ENCODE data around the gene FCRL6. TPM values are rescaled to one million over a fixed set of nuclear protein-coding genes. Genes with fewer than 3 reads are reported as not detected.

The FCRL6 gene
- total RNA-seq, 1 donor from 2014 or later: 0.23 TPM

GRCh38 chr1:159859767-159860322, 57.7 kb downstream of the FCRL6 start:
- ATAC-seq: no peak

GRCh38 chr1:159860456-159860855, 58.3 kb downstream of the FCRL6 start:
- ATAC-seq (no peak), DNase-seq (ENCODE audit: low spot score) (no peak)

More at GRCh38 chr1:159859767-159860322, 57.7 kb downstream of the FCRL6 start:
- no peak for DNase-seq (ENCODE audit: low spot score)

GRCh38 chr1:159861218-159861617, 59.1 kb downstream of the FCRL6 start:
- no peak for ATAC-seq

GRCh38 chr1:159862031-159862430, 59.9 kb downstream of the FCRL6 start:
- ATAC-seq (no peak), DNase-seq (ENCODE audit: low spot score) (no peak)

More at GRCh38 chr1:159861218-159861617, 59.1 kb downstream of the FCRL6 start:
- DNase-seq (ENCODE audit: low spot score): no peak

GRCh38 chr1:159862557-159862956, 60.4 kb downstream of the FCRL6 start, which contains the start of gene VSIG8:
VSIG8 (minus strand) TSS chr1:159862657; CDS start chr1:159862521, 136 bp downstream.
- DNase-seq (ENCODE audit: low spot score) (no peak), ATAC-seq (no peak)

GRCh38 chr1:159864262-159864661, 62.1 kb downstream of the FCRL6 start:
- ATAC-seq: no peak
- no peak for DNase-seq (ENCODE audit: low spot score)

Other genes starting within 250 kb of the FCRL6 start
- 1,727 TPM for gene APCS, start 214.5 kb upstream of the FCRL6 start, total RNA-seq
- gene CRP, start 87.8 kb upstream of the FCRL6 start, total RNA-seq: 3,370 TPM
- 35.5 TPM for gene DUSP23, start 21.4 kb upstream of the FCRL6 start, total RNA-seq
- gene SLAMF8, start 24.5 kb downstream of the FCRL6 start, total RNA-seq: 0.53 TPM
- gene VSIG8, start 60.3 kb downstream of the FCRL6 start, total RNA-seq: not detected
- not detected for gene CFAP45, start 97.8 kb downstream of the FCRL6 start, total RNA-seq
- gene TAGLN2, start 123.1 kb downstream of the FCRL6 start, total RNA-seq: 68.3 TPM
- 17.0 TPM for gene IGSF9, start 143.3 kb downstream of the FCRL6 start, total RNA-seq
- 0.83 TPM for gene SLAMF9, start 151.9 kb downstream of the FCRL6 start, total RNA-seq
- 3.4 TPM for gene PIGM, start 229.6 kb downstream of the FCRL6 start, total RNA-seq

All from left lobe of liver (tissue), 2 donors.